Urothelium cell line (cell line): ENCODE data around the gene ATIC.

ENCODE experiments used
- DNase-seq: peaks from one replicate; pipeline ENCODE4 v3.0.0; 2011; ENCODE audit warnings: low spot score, mixed read lengths
- FAIRE-seq: peaks from 2 replicates; lab custom pipeline; 2011; peaks lifted over from hg19 to GRCh38; lab: Jason Lieb, UNC

The ATIC gene

GRCh38 chr2:215314896-215315295 is 3.0 kb downstream of the ATIC start:
- no peak for DNase-seq

GRCh38 chr2:215315301-215315700 is 3.4 kb downstream of the ATIC start:
- DNase-seq = no peak
- no peak for FAIRE-seq

More at GRCh38 chr2:215314896-215315295, 3.0 kb downstream of the ATIC start:
- no peak for FAIRE-seq

GRCh38 chr2:215316336-215316735 is 4.5 kb downstream of the ATIC start:
- FAIRE-seq = no peak
- DNase-seq = no peak

- FAIRE-seq (no peak), DNase-seq (no peak)
These were observed 7.6 kb downstream of the ATIC start for GRCh38 chr2:215319500-215319899.

GRCh38 chr2:215320102-215320501 is 8.2 kb downstream of the ATIC start:
- FAIRE-seq (no peak), DNase-seq (no peak)

- FAIRE-seq = no peak
- no peak for DNase-seq
These were observed 8.8 kb downstream of the ATIC start for GRCh38 chr2:215320679-215321078.

- FAIRE-seq = no peak
- DNase-seq = no peak
These were observed 13.0 kb downstream of the ATIC start for GRCh38 chr2:215324811-215325210.

GRCh38 chr2:215328066-215328465 is 16.2 kb downstream of the ATIC start:
- FAIRE-seq (no peak), DNase-seq (no peak)

- no peak for DNase-seq
- FAIRE-seq = no peak
These were observed 21.2 kb downstream of the ATIC start for GRCh38 chr2:215332872-215333595.

GRCh38 chr2:215338883-215339679 is 27.2 kb downstream of the ATIC start:
- DNase-seq (no peak), FAIRE-seq (no peak)

- FAIRE-seq (no peak), DNase-seq (no peak)
These were observed 36.0 kb downstream of the ATIC start for GRCh38 chr2:215347878-215348277.

GRCh38 chr2:215352602-215353001 is 40.7 kb downstream of the ATIC start:
- FAIRE-seq (no peak), DNase-seq (no peak)

GRCh38 chr2:215354771-215355695 is 43.2 kb downstream of the ATIC start:
- no peak for FAIRE-seq
- no peak for DNase-seq

GRCh38 chr2:215355801-215356200 is 43.9 kb downstream of the ATIC start:
- DNase-seq (no peak), FAIRE-seq (no peak)

GRCh38 chr2:215356334-215356947 is 44.6 kb downstream of the ATIC start:
- DNase-seq (no peak), FAIRE-seq (no peak)

GRCh38 chr2:215356948-215357461 is 45.1 kb downstream of the ATIC start:
- FAIRE-seq = no peak
- no peak for DNase-seq

GRCh38 chr2:215357660-215358059 is 45.8 kb downstream of the ATIC start:
- FAIRE-seq (no peak), DNase-seq (no peak)

GRCh38 chr2:215358312-215358845 is 46.5 kb downstream of the ATIC start:
- FAIRE-seq (no peak), DNase-seq (no peak)

GRCh38 chr2:215358891-215359575 is 47.2 kb downstream of the ATIC start:
- no peak for DNase-seq
- no peak for FAIRE-seq

GRCh38 chr2:215359576-215359922 is 47.7 kb downstream of the ATIC start:
- DNase-seq (no peak), FAIRE-seq (no peak)
